ENCODE data around the gene CACNB4. TPM values are rescaled to one million over a fixed set of nuclear protein-coding genes. Genes with fewer than 3 reads are reported as not detected.

Gene CACNB4
- total RNA-seq, 1 experiment from 2014 or later = 0.22 TPM

DNA sequence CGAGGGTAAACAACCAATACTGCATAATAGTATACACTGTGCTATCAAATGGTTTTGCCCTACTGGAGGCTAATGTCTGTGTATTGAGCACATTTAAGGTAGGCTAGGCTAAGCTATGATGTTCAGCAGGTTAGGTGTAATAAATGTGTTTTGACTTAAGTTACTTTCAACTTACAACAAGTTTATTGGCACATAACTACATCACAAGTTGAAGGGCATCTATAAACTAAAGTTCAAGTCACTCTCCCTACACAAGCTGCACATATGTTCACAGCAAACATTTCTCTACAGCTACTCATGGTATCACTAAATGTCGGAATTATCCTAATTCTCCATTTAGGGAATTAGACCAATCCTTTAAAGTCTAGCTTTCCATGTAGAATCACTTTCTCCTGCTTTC is 282.0 kb downstream of the CACNB4 start:
- DNase-seq = no peak
- no peaks in the 10 kb centered on the region for H3K9me2 ChIP-seq (replicated peaks; ENCODE audit: insufficient read depth, low read length)
- no peak overlapping the region for H3K4me2 ChIP-seq (ENCODE audit: low read depth, low read length, poor library complexity, severe bottlenecking)
- no peak overlapping the region for H2AFZ ChIP-seq (ENCODE audit: low read length)
- H3K4me1 ChIP-seq (ENCODE audit: low read length) = no peaks in the 10 kb centered on the region
- no peaks in the 10 kb centered on the region for H3K9me3 ChIP-seq (ENCODE audit: low read length)
- no peak overlapping the region for H3K9ac ChIP-seq (ENCODE audit: low read length)
- H3K79me2 ChIP-seq (ENCODE audit: low read length) = peaks cover 91% of the 10 kb centered on the region
- H4K20me1 ChIP-seq (ENCODE audit: insufficient read depth, low read depth, low read length) = peaks cover 24% of the 10 kb centered on the region
- H3K27me3 ChIP-seq (ENCODE audit: low read length) = no peaks in the 10 kb centered on the region
- peaks cover 43% of the 10 kb centered on the region for H3K36me3 ChIP-seq (ENCODE audit: insufficient read depth, low read length)
- H3K27ac ChIP-seq (ENCODE audit: low read length) = no peak overlapping the region
- H3K4me3 ChIP-seq (ENCODE audit: low read length) = no peak overlapping the region

DNA sequence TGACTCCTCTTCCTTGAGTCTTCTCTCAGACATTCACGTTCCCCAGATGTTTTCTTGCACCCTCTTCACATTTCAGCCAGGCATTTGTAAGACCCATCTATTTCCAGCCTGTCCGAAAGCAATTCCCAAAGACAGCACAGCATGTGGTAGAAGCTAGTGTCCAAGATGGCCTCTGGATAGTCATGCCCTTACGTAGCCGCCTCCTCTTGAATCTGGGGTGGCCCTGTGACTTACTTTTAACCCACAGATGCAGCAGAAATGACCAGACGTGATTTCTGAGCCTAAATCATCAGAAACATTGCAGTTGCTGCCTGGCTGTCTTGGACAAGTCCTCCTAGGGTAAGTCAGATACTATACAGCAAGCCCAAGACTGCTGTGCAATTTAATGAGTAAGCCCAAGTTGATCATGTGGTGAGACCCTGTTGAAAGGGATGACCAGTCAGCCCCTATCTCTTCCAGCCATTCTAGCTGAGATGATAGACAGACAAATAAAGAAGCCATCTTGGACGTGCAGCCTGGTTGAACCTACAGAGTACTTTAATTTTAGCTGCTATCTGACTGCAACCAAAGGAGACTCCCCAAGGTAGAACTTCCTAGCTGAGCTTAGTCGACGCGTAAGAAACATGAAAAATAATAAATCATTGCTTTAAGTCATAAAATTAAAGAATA is 282.9 kb downstream of the CACNB4 start:
- Histone ChIP-seq H4K20me1 (ENCODE audit: insufficient read depth, low read depth, low read length) (peaks cover 24% of the 10 kb centered on the region), H3K9me2 (replicated peaks; ENCODE audit: insufficient read depth, low read length) (no peaks in the 10 kb centered on the region), H3K27me3 (ENCODE audit: low read length) (no peaks in the 10 kb centered on the region), H3K9ac (ENCODE audit: low read length) (no peak overlapping the region), H3K36me3 (ENCODE audit: insufficient read depth, low read length) (peaks cover 48% of the 10 kb centered on the region), H3K79me2 (ENCODE audit: low read length) (peaks cover 88% of the 10 kb centered on the region), H3K4me1 (ENCODE audit: low read length) (no peaks in the 10 kb centered on the region), H3K9me3 (ENCODE audit: low read length) (no peaks in the 10 kb centered on the region), H3K4me3 (ENCODE audit: low read length) (no peak overlapping the region), H3K4me2 (ENCODE audit: low read depth, low read length, poor library complexity, severe bottlenecking) (no peak overlapping the region), H2AFZ (ENCODE audit: low read length) (no peak overlapping the region), H3K27ac (ENCODE audit: low read length) (no peak overlapping the region)
- no peak for DNase-seq

- Histone ChIP-seq H3K79me2 (ENCODE audit: low read length) (peaks cover 74% of the 10 kb centered on the region), H3K9me3 (ENCODE audit: low read length) (no peaks in the 10 kb centered on the region), H3K9ac (ENCODE audit: low read length) (no peak overlapping the region), H2AFZ (ENCODE audit: low read length) (no peak overlapping the region), H4K20me1 (ENCODE audit: insufficient read depth, low read depth, low read length) (0 out of 2 replicates have a peak, but pooled peaks cover 3% of the 10 kb centered on the region), H3K36me3 (ENCODE audit: insufficient read depth, low read length) (peaks cover 75% of the 10 kb centered on the region), H3K27ac (ENCODE audit: low read length) (no peak overlapping the region), H3K9me2 (replicated peaks; ENCODE audit: insufficient read depth, low read length) (no peaks in the 10 kb centered on the region), H3K4me2 (ENCODE audit: low read depth, low read length, poor library complexity, severe bottlenecking) (no peak overlapping the region), H3K4me3 (ENCODE audit: low read length) (no peak overlapping the region), H3K27me3 (ENCODE audit: low read length) (no peaks in the 10 kb centered on the region), H3K4me1 (ENCODE audit: low read length) (no peaks in the 10 kb centered on the region)
- no peak for DNase-seq
Measured at GRCh38 chr2:151810489-151810888, 288.4 kb downstream of the CACNB4 start.

GRCh38 chr2:151809073-151809383 is 289.8 kb downstream of the CACNB4 start:
- Histone ChIP-seq H3K4me3 (ENCODE audit: low read length) (no peak overlapping the region), H3K9me3 (ENCODE audit: low read length) (no peaks in the 10 kb centered on the region), H3K4me2 (ENCODE audit: low read depth, low read length, poor library complexity, severe bottlenecking) (no peak overlapping the region), H3K79me2 (ENCODE audit: low read length) (peaks cover 68% of the 10 kb centered on the region), H3K9ac (ENCODE audit: low read length) (no peak overlapping the region), H3K36me3 (ENCODE audit: insufficient read depth, low read length) (peaks cover 82% of the 10 kb centered on the region), H3K9me2 (replicated peaks; ENCODE audit: insufficient read depth, low read length) (no peaks in the 10 kb centered on the region), H3K27ac (ENCODE audit: low read length) (no peak overlapping the region), H2AFZ (ENCODE audit: low read length) (no peak overlapping the region), H3K27me3 (ENCODE audit: low read length) (no peaks in the 10 kb centered on the region), H4K20me1 (ENCODE audit: insufficient read depth, low read depth, low read length) (no peaks in the 10 kb centered on the region), H3K4me1 (ENCODE audit: low read length) (no peaks in the 10 kb centered on the region)
- DNase-seq = no peak

DNA sequence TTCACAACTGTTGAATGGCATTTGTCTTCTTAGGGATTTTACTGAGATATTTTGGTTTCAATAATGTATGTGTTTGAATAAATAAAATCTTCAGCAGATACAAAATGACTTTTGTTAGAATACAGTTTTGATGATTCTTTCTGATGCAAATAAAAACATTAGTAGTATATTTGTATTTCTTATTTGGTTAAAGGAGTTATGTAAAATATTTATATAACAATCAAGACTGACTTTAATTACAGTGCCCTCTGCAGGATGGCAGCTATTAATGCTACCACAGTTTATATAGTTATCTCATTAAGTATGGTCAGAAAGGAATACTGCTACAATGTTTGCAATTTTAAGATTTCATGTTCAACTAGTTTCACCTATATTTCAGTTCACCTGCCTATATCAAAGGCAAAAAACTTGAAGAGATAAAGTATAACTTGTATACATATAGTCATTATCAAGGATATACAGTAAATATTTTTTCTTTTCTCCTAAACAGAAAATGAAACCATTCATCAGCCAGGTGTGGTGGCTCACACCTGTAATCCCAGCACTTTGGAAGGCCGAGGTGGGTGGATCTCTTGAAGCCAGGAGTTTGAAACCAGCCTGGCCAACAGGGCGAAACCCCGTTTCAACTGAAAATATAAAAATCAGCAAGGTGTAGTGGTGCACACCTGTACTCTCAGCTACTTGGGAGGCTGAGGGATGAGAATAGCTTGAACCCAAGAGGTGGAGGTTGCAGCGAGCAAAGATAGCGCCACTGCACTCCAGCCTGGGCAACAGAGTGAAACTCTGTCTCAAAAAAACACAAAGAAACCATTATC is 290.4 kb downstream of the CACNB4 start:
- Histone ChIP-seq H3K36me3 (ENCODE audit: insufficient read depth, low read length) (peaks cover 82% of the 10 kb centered on the region), H3K79me2 (ENCODE audit: low read length) (peaks cover 65% of the 10 kb centered on the region), H3K4me3 (ENCODE audit: low read length) (no peak overlapping the region), H3K27me3 (ENCODE audit: low read length) (no peaks in the 10 kb centered on the region), H3K4me1 (ENCODE audit: low read length) (no peaks in the 10 kb centered on the region), H3K9me2 (replicated peaks; ENCODE audit: insufficient read depth, low read length) (no peaks in the 10 kb centered on the region), H4K20me1 (ENCODE audit: insufficient read depth, low read depth, low read length) (no peaks in the 10 kb centered on the region), H2AFZ (ENCODE audit: low read length) (no peak overlapping the region), H3K9ac (ENCODE audit: low read length) (no peak overlapping the region), H3K4me2 (ENCODE audit: low read depth, low read length, poor library complexity, severe bottlenecking) (no peak overlapping the region), H3K9me3 (ENCODE audit: low read length) (no peaks in the 10 kb centered on the region), H3K27ac (ENCODE audit: low read length) (no peak overlapping the region)
- DNase-seq = peak; percentile 65

DNA sequence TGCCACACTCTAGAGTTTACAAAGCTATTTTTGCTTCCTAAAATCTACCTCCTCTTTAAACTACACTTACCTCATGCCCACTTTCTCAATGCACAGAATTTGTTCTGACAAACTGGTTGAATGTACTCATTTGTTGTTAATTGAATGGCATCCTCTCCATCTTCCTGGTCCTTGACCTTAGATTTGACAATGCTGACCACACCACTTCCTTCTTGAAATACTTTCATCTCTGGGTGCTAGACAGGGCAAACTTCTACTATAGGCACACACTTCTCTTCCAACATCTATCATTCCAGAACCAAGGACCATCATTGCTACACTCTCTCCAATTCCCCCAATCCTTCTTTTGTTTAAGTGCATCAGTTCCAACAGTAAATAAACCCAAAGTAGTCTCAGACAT is 292.9 kb downstream of the CACNB4 start:
- Histone ChIP-seq H2AFZ (ENCODE audit: low read length) (no peak overlapping the region), H3K4me3 (ENCODE audit: low read length) (no peak overlapping the region), H3K4me1 (ENCODE audit: low read length) (no peaks in the 10 kb centered on the region), H3K9me2 (replicated peaks; ENCODE audit: insufficient read depth, low read length) (no peaks in the 10 kb centered on the region), H3K79me2 (ENCODE audit: low read length) (peaks cover 59% of the 10 kb centered on the region), H3K9ac (ENCODE audit: low read length) (no peak overlapping the region), H3K4me2 (ENCODE audit: low read depth, low read length, poor library complexity, severe bottlenecking) (no peak overlapping the region), H3K27ac (ENCODE audit: low read length) (no peak overlapping the region), H4K20me1 (ENCODE audit: insufficient read depth, low read depth, low read length) (no peaks in the 10 kb centered on the region), H3K9me3 (ENCODE audit: low read length) (no peaks in the 10 kb centered on the region), H3K27me3 (ENCODE audit: low read length) (no peaks in the 10 kb centered on the region), H3K36me3 (ENCODE audit: insufficient read depth, low read length) (peaks cover 80% of the 10 kb centered on the region)
- DNase-seq = no peak

DNA sequence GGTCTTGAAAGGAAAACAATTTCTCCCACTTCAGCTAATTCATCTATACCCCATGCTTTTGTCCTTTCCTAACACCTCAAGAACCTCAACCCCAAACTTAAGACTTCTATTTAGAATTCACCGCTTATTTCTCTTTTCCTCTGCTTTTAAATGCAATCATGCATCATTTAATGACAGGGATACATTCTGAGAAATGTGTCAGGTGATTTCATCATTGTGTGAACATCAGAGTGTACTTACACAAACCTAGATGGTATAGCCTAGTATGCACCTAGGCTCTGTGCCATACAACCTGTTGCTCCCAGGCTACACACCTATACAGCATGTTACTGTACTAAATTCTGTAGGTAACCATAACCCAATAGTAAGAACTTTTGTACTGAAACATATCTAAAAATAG is 293.5 kb downstream of the CACNB4 start:
- Histone ChIP-seq H3K4me3 (ENCODE audit: low read length) (no peak overlapping the region), H4K20me1 (ENCODE audit: insufficient read depth, low read depth, low read length) (no peaks in the 10 kb centered on the region), H2AFZ (ENCODE audit: low read length) (no peak overlapping the region), H3K79me2 (ENCODE audit: low read length) (peaks cover 57% of the 10 kb centered on the region), H3K4me2 (ENCODE audit: low read depth, low read length, poor library complexity, severe bottlenecking) (no peak overlapping the region), H3K9me2 (replicated peaks; ENCODE audit: insufficient read depth, low read length) (no peaks in the 10 kb centered on the region), H3K9me3 (ENCODE audit: low read length) (no peaks in the 10 kb centered on the region), H3K27me3 (ENCODE audit: low read length) (no peaks in the 10 kb centered on the region), H3K9ac (ENCODE audit: low read length) (no peak overlapping the region), H3K36me3 (ENCODE audit: insufficient read depth, low read length) (peaks cover 78% of the 10 kb centered on the region), H3K4me1 (ENCODE audit: low read length) (no peaks in the 10 kb centered on the region), H3K27ac (ENCODE audit: low read length) (no peak overlapping the region)
- no peak for DNase-seq

- Histone ChIP-seq H3K27ac (ENCODE audit: low read length) (no peak overlapping the region), H4K20me1 (ENCODE audit: insufficient read depth, low read depth, low read length) (no peaks in the 10 kb centered on the region), H3K27me3 (ENCODE audit: low read length) (no peaks in the 10 kb centered on the region), H3K4me2 (ENCODE audit: low read depth, low read length, poor library complexity, severe bottlenecking) (no peak overlapping the region), H3K36me3 (ENCODE audit: insufficient read depth, low read length) (peaks cover 77% of the 10 kb centered on the region), H3K9me3 (ENCODE audit: low read length) (no peaks in the 10 kb centered on the region), H3K4me3 (ENCODE audit: low read length) (no peak overlapping the region), H3K4me1 (ENCODE audit: low read length) (no peaks in the 10 kb centered on the region), H3K9me2 (replicated peaks; ENCODE audit: insufficient read depth, low read length) (no peaks in the 10 kb centered on the region), H3K9ac (ENCODE audit: low read length) (no peak overlapping the region), H3K79me2 (ENCODE audit: low read length) (peaks cover 61% of the 10 kb centered on the region), H2AFZ (ENCODE audit: low read length) (no peak overlapping the region)
- no peak for DNase-seq
Measured at GRCh38 chr2:151803811-151804210, 295.0 kb downstream of the CACNB4 start.
